ENCODE data around the gene MTHFD1L. TPM values are rescaled to one million over a fixed set of nuclear protein-coding genes. Genes with fewer than 3 reads are reported as not detected.

The MTHFD1L gene
- total RNA-seq, 6 experiments from 2014 or later, result 67.5 to 88.7 (median 80.9) TPM

DNA sequence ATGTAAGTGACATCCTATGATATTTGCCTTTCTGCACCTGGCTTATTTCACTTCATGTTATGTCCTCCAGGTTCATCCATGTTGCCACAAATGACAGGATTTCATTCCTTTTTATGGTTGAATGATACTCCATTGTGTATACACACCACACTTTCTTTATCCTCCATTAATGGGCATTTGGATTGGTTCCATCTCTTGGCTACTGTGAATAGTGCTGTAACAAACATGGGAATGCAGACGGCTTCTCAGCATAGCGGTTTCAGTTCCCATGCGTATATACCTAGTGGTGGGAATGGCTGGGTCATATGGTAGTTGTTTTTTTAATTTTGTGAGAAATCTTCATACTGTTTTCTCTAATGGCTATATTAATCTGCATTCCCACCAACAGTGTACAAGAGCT lies 14.8 kb downstream of the MTHFD1L start:
- TF ChIP-seq, protein P1, sequence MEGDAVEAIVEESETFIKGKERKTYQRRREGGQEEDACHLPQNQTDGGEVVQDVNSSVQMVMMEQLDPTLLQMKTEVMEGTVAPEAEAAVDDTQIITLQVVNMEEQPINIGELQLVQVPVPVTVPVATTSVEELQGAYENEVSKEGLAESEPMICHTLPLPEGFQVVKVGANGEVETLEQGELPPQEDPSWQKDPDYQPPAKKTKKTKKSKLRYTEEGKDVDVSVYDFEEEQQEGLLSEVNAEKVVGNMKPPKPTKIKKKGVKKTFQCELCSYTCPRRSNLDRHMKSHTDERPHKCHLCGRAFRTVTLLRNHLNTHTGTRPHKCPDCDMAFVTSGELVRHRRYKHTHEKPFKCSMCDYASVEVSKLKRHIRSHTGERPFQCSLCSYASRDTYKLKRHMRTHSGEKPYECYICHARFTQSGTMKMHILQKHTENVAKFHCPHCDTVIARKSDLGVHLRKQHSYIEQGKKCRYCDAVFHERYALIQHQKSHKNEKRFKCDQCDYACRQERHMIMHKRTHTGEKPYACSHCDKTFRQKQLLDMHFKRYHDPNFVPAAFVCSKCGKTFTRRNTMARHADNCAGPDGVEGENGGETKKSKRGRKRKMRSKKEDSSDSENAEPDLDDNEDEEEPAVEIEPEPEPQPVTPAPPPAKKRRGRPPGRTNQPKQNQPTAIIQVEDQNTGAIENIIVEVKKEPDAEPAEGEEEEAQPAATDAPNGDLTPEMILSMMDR (IDR thresholded peaks at IDR 0.05), result no peak
- Mint-ChIP-seq H3K36me3 (ENCODE audit: low read depth) (peaks cover 42% of the 10 kb centered on the region), H3K4me3 (no peak overlapping the region), H3K27ac (peak overlapping the region; percentile 88), H3K4me1 (ENCODE audit: low read depth) (peaks cover 62% of the 10 kb centered on the region), H3K9me3 (no peaks in the 10 kb centered on the region), H3K27me3 (ENCODE audit: insufficient read depth) (peaks cover 5% of the 10 kb centered on the region)
- no peak for DNase-seq

DNA sequence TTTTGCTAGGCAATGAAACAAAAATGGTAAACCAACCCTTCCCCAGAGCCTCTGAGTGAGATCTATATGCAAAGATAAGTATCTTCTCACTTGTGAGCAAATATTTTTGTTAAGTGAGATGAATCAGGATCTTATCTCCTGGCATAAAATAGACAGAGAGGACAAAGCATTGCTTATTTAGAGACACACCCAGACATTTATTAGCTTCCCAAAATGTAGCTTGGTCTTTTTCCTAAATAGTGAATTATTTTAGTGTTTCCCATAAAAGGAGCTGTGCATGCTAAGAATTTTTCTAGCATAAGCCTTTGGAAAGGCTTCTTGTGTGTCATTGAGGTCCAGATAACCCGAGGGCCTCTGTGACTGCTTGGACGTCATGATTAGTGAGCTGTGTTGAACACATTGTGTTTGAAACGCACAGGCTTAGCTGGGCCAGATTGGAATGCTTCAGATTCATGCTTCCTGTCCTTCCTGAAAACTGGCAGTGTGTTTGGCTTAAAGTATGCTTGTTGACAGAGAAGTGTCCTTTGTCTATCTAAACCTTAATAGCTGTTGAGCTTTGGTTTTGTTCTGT lies 16.5 kb downstream of the MTHFD1L start:
- H3K27ac Mint-ChIP-seq, result peak overlapping the region; percentile 88

GRCh38 chr6:150883521-150883920 lies 18.0 kb downstream of the MTHFD1L start:
- Mint-ChIP-seq H3K27me3 (ENCODE audit: insufficient read depth) (peaks cover under 1% of the 10 kb centered on the region; the same call in 1 of the 2 replicates), H3K4me1 (ENCODE audit: low read depth) (peaks cover 48% of the 10 kb centered on the region), H3K9me3 (no peaks in the 10 kb centered on the region), H3K36me3 (ENCODE audit: low read depth) (peaks cover 49% of the 10 kb centered on the region), H3K27ac (peak overlapping the region; percentile 88), H3K4me3 (no peak overlapping the region)
- no peak for DNase-seq
- TF ChIP-seq, protein P1 (IDR thresholded peaks at IDR 0.05), result no peak

More for the DNA sequence above, 16.5 kb downstream of the MTHFD1L start:
- peaks cover 3% of the 10 kb centered on the region; the same call in 1 of the 2 replicates for H3K27me3 Mint-ChIP-seq (ENCODE audit: insufficient read depth)
- peaks cover 48% of the 10 kb centered on the region for H3K36me3 Mint-ChIP-seq (ENCODE audit: low read depth)
- peak overlapping the region; percentile 53 for H3K4me3 Mint-ChIP-seq
- H3K4me1 Mint-ChIP-seq (ENCODE audit: low read depth), result peaks cover 51% of the 10 kb centered on the region
- H3K9me3 Mint-ChIP-seq, result no peaks in the 10 kb centered on the region
- peak; percentile 97 for DNase-seq
- TF ChIP-seq, protein P1 (IDR thresholded peaks at IDR 0.05), result no peak

DNA sequence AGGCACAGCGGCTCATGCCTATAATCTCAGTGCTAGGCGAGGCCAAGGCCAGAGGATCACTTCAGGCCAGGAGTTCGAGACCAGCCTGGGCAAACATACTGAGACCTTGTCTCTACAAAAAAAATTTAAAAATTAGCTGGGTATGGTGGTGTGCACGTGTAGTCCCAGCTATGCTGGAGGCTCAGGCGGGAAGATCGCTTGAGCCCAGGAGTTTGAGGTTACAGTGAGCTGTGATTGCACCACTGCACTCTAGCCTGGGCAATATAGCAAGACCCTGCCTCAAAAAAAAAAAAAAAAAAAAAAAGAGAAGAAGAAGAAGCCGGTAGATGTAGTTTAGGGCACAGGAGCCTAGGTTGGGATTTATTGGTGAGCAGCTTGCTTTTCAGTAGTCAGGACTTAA lies 20.7 kb downstream of the MTHFD1L start:
- H3K9me3 Mint-ChIP-seq, result no peaks in the 10 kb centered on the region
- peaks cover 41% of the 10 kb centered on the region for H3K36me3 Mint-ChIP-seq (ENCODE audit: low read depth)
- DNase-seq, result no peak
- peaks cover 27% of the 10 kb centered on the region for H3K4me1 Mint-ChIP-seq (ENCODE audit: low read depth)
- no peak overlapping the region for H3K27ac Mint-ChIP-seq
- TF ChIP-seq, protein P1 (IDR thresholded peaks at IDR 0.05), result no peak
- H3K4me3 Mint-ChIP-seq, result no peak overlapping the region
- no peaks in the 10 kb centered on the region for H3K27me3 Mint-ChIP-seq (ENCODE audit: insufficient read depth)

GRCh38 chr6:150887978-150888563 lies 22.6 kb downstream of the MTHFD1L start:
- no peak for DNase-seq
- Mint-ChIP-seq H3K9me3 (no peaks in the 10 kb centered on the region), H3K27ac (peak overlapping the region; percentile 29; the same call in 1 of the 2 replicates), H3K27me3 (ENCODE audit: insufficient read depth) (no peaks in the 10 kb centered on the region; the same call in 1 of the 2 replicates), H3K4me3 (no peak overlapping the region; the same call in 1 of the 2 replicates), H3K36me3 (ENCODE audit: low read depth) (peaks cover 43% of the 10 kb centered on the region), H3K4me1 (ENCODE audit: low read depth) (peaks cover 22% of the 10 kb centered on the region)
- TF ChIP-seq, protein P1 (IDR thresholded peaks at IDR 0.05), result no peak
